K562 (cell line): ENCODE results near the gene DOCK8. TPM values are rescaled to one million over a fixed set of nuclear protein-coding genes. Genes with fewer than 3 reads are reported as not detected.

ENCODE experiments used
- EGR1 ChIP-seq: fragments of 450-650 bp; conservative IDR thresholded peaks from 2 replicates; pipeline ENCODE4 v1.6.1; 2017; ENCODE audit warnings: mild to moderate bottlenecking
- EP300 ChIP-seq: IDR thresholded peaks from 2 replicates; pipeline ENCODE4 v1.6.1; 2012; ENCODE audit warnings: low read length, improper control_type of control experiment
- IRF2 ChIP-seq: sonication (generic); formaldehyde crosslinking; IDR thresholded peaks from 2 replicates; pipeline ENCODE4 v1.8.1; 2022; ENCODE audit warnings: mild to moderate bottlenecking, missing genetic modification reagents
- MTA3 ChIP-seq: fragments of 450-650 bp; formaldehyde crosslinking; IDR thresholded peaks from 2 replicates; pipeline ENCODE4 v1.6.1; 2017; ENCODE audit warnings: mild to moderate bottlenecking, borderline replicate concordance
- RBM25 ChIP-seq: fragments of 200-400 bp; formaldehyde crosslinking; IDR thresholded peaks from 2 replicates; pipeline ENCODE4 v1.6.1; 2018; ENCODE audit warnings: low read length, low read depth, moderate library complexity; ENCODE audit not compliant: severe bottlenecking
- SRF ChIP-seq, 2 experiments: fragments of 250-450, 450-650 bp in 1 of 2; sonication (Bioruptor Pico) in 1 of 2; sonication (generic) in 1 of 2; formaldehyde crosslinking; IDR thresholded peaks; 2 replicates each; pipeline versions ENCODE4 v1.5.0 to v1.5.1; 2020 to 2022; ENCODE audit warnings: mild to moderate bottlenecking in 1 of 2, missing genetic modification reagents in 1 of 2
- TAF9B ChIP-seq: fragments of 450-650 bp; IDR thresholded peaks from 2 replicates; pipeline ENCODE4 v1.6.1; 2018; ENCODE audit warnings: mild to moderate bottlenecking; ENCODE audit not compliant: partially characterized antibody
- ZNF175 ChIP-seq: fragments of 200-800 bp; sonication (Bioruptor generic); IDR thresholded peaks from 2 replicates; pipeline ENCODE4 v1.6.1; 2016; ENCODE audit warnings: low read depth, mild to moderate bottlenecking, missing genetic modification characterization, missing compliant biosample characterization
- polyA plus RNA-seq, 8 experiments: library from polyadenylated mRNA; depleted of rRNA in 4 of 8; stranded (reverse) in 5 of 8; unstranded in 3 of 8; fragments of >200 nt; fragmentation: Nextera tagmentation in 2 of 8; fragmentation: Illumina TruSeq in 1 of 8; extraction: Ambion mirVana in 2 of 8; extraction: Trizol in 1 of 8; gene quantifications; 2 replicates each; pipeline versions ENCODE4 v1.2.1 to v1.2.3, GENCODE V29; 2011 to 2014; ENCODE audit warnings: inconsistent platforms in 1 of 8, missing spikeins in 1 of 8
- total RNA-seq, 7 experiments: library from RNA; depleted of rRNA in 6 of 7; stranded (reverse); fragments of >200 nt in 6 of 7; fragmentation: Illumina TruSeq in 2 of 7; extraction: Trizol in 2 of 7; gene quantifications; 2 replicates each; pipeline versions ENCODE4 v1.2.1 to v1.2.3, GENCODE V29; 2011 to 2021; ENCODE audit warnings: low replicate concordance in 1 of 7
- TF ChIP-seq, protein P1 (sequence below): sonication (generic); formaldehyde crosslinking; IDR thresholded peaks from 2 replicates; pipeline ENCODE4 v1.8.1; 2023; ENCODE audit warnings: missing genetic modification reagents, mild to moderate bottlenecking, borderline replicate concordance
- TF ChIP-seq, protein P2 (sequence below): fragments of 450-650 bp; IDR thresholded peaks from 2 replicates; pipeline ENCODE4 v1.6.1; 2016; ENCODE audit warnings: mild to moderate bottlenecking, moderate library complexity

The DOCK8 gene
- total and polyA plus RNA-seq, 9 of the 15 experiments (the other 6 are each of a cell fraction or from before 2014, with no cell fraction given), result 14.4 to 53.8 (median 25.1) TPM

DNA sequence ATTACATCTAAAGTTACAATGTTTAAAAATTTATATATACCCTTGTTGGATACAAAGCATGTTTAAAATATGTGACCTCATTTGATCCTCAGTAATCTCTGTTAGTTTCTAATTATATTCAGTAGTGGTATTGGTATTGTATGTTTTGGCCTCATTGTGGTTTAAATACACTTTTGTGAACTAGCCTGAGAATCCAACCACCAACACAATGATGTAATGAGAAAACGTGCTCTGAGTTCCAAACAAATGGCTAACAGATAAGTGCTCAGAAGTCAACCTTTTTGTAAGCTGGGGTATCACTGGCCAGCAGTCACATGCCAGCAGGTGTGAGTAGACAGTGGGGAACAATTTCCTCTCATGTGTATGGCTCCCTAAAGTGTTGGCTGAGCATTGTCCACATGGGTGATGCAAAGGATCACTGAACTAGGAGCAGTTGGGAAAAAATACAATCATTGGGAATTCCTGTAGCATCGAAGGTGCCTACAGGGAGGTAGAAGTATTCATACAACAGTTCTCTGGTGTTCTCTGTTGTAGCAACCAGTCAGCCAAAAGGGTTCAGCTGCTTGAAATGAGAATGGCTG, 56.1 kb downstream of the DOCK8 start (continued):
- no peak for TF ChIP-seq MTA3
- no peak for TF ChIP-seq EP300
- no peak for TF ChIP-seq SRF (CRISPR knock-in tag; IDR thresholded peaks at IDR 0.05)
- no peak for TF ChIP-seq ZNF175 (CRISPR knock-in tag)
- no peak for TF ChIP-seq IRF2 (CRISPR knock-in tag)
- no peak for TF ChIP-seq EGR1
- TF ChIP-seq RBM25, result no peak
- TF ChIP-seq, protein P1, sequence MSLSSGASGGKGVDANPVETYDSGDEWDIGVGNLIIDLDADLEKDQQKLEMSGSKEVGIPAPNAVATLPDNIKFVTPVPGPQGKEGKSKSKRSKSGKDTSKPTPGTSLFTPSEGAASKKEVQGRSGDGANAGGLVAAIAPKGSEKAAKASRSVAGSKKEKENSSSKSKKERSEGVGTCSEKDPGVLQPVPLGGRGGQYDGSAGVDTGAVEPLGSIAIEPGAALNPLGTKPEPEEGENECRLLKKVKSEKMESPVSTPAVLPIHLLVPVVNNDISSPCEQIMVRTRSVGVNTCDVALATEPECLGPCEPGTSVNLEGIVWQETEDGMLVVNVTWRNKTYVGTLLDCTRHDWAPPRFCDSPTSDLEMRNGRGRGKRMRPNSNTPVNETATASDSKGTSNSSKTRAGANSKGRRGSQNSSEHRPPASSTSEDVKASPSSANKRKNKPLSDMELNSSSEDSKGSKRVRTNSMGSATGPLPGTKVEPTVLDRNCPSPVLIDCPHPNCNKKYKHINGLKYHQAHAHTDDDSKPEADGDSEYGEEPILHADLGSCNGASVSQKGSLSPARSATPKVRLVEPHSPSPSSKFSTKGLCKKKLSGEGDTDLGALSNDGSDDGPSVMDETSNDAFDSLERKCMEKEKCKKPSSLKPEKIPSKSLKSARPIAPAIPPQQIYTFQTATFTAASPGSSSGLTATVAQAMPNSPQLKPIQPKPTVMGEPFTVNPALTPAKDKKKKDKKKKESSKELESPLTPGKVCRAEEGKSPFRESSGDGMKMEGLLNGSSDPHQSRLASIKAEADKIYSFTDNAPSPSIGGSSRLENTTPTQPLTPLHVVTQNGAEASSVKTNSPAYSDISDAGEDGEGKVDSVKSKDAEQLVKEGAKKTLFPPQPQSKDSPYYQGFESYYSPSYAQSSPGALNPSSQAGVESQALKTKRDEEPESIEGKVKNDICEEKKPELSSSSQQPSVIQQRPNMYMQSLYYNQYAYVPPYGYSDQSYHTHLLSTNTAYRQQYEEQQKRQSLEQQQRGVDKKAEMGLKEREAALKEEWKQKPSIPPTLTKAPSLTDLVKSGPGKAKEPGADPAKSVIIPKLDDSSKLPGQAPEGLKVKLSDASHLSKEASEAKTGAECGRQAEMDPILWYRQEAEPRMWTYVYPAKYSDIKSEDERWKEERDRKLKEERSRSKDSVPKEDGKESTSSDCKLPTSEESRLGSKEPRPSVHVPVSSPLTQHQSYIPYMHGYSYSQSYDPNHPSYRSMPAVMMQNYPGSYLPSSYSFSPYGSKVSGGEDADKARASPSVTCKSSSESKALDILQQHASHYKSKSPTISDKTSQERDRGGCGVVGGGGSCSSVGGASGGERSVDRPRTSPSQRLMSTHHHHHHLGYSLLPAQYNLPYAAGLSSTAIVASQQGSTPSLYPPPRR (CRISPR knock-in tag), result no peak
- TF ChIP-seq, protein P2, sequence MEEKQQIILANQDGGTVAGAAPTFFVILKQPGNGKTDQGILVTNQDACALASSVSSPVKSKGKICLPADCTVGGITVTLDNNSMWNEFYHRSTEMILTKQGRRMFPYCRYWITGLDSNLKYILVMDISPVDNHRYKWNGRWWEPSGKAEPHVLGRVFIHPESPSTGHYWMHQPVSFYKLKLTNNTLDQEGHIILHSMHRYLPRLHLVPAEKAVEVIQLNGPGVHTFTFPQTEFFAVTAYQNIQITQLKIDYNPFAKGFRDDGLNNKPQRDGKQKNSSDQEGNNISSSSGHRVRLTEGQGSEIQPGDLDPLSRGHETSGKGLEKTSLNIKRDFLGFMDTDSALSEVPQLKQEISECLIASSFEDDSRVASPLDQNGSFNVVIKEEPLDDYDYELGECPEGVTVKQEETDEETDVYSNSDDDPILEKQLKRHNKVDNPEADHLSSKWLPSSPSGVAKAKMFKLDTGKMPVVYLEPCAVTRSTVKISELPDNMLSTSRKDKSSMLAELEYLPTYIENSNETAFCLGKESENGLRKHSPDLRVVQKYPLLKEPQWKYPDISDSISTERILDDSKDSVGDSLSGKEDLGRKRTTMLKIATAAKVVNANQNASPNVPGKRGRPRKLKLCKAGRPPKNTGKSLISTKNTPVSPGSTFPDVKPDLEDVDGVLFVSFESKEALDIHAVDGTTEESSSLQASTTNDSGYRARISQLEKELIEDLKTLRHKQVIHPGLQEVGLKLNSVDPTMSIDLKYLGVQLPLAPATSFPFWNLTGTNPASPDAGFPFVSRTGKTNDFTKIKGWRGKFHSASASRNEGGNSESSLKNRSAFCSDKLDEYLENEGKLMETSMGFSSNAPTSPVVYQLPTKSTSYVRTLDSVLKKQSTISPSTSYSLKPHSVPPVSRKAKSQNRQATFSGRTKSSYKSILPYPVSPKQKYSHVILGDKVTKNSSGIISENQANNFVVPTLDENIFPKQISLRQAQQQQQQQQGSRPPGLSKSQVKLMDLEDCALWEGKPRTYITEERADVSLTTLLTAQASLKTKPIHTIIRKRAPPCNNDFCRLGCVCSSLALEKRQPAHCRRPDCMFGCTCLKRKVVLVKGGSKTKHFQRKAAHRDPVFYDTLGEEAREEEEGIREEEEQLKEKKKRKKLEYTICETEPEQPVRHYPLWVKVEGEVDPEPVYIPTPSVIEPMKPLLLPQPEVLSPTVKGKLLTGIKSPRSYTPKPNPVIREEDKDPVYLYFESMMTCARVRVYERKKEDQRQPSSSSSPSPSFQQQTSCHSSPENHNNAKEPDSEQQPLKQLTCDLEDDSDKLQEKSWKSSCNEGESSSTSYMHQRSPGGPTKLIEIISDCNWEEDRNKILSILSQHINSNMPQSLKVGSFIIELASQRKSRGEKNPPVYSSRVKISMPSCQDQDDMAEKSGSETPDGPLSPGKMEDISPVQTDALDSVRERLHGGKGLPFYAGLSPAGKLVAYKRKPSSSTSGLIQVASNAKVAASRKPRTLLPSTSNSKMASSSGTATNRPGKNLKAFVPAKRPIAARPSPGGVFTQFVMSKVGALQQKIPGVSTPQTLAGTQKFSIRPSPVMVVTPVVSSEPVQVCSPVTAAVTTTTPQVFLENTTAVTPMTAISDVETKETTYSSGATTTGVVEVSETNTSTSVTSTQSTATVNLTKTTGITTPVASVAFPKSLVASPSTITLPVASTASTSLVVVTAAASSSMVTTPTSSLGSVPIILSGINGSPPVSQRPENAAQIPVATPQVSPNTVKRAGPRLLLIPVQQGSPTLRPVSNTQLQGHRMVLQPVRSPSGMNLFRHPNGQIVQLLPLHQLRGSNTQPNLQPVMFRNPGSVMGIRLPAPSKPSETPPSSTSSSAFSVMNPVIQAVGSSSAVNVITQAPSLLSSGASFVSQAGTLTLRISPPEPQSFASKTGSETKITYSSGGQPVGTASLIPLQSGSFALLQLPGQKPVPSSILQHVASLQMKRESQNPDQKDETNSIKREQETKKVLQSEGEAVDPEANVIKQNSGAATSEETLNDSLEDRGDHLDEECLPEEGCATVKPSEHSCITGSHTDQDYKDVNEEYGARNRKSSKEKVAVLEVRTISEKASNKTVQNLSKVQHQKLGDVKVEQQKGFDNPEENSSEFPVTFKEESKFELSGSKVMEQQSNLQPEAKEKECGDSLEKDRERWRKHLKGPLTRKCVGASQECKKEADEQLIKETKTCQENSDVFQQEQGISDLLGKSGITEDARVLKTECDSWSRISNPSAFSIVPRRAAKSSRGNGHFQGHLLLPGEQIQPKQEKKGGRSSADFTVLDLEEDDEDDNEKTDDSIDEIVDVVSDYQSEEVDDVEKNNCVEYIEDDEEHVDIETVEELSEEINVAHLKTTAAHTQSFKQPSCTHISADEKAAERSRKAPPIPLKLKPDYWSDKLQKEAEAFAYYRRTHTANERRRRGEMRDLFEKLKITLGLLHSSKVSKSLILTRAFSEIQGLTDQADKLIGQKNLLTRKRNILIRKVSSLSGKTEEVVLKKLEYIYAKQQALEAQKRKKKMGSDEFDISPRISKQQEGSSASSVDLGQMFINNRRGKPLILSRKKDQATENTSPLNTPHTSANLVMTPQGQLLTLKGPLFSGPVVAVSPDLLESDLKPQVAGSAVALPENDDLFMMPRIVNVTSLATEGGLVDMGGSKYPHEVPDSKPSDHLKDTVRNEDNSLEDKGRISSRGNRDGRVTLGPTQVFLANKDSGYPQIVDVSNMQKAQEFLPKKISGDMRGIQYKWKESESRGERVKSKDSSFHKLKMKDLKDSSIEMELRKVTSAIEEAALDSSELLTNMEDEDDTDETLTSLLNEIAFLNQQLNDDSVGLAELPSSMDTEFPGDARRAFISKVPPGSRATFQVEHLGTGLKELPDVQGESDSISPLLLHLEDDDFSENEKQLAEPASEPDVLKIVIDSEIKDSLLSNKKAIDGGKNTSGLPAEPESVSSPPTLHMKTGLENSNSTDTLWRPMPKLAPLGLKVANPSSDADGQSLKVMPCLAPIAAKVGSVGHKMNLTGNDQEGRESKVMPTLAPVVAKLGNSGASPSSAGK, result peak; percentile 67
- TF ChIP-seq TAF9B, result no peak
